ENCODE measurements around the gene CIDEB.

The CIDEB gene

DNA sequence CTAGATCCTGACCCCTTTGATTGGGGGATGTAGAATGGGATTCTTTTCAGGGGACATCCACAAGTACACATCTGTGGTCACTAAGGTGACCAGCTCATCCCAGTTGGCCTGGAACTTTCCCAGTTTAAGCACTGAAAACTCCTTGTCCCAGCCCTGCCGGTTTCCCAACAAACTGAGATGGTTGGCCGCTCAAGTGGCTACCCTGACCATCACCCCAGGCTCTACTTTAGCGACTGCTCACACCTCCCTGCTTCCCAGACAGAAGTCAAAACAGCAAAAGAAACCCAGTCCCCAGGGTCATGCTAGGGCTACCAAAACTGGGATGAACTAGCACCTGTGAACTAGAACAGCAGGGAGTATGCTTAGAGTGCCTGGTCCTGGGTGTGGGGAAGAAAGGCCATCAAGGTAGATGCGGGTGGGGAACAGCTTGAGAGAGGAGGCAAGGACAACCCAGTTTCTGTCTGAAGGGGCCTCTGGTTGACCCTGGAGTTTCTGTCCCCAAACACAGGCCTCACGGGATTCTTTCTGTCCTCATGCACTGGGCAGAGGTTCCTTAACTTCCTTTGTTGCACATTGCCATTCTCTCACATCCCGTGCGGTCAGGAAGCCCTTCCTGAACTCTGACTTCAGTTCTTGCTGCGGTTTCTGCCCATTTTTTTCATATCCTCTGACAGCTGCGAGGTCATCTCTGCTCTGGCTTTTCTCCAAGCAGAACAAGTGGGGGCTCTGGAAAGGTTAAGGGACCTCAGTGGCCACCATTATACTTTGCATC, 5.1 kb upstream of the CIDEB start:
- DNase-seq, result peak; percentile 57 to 65

DNA sequence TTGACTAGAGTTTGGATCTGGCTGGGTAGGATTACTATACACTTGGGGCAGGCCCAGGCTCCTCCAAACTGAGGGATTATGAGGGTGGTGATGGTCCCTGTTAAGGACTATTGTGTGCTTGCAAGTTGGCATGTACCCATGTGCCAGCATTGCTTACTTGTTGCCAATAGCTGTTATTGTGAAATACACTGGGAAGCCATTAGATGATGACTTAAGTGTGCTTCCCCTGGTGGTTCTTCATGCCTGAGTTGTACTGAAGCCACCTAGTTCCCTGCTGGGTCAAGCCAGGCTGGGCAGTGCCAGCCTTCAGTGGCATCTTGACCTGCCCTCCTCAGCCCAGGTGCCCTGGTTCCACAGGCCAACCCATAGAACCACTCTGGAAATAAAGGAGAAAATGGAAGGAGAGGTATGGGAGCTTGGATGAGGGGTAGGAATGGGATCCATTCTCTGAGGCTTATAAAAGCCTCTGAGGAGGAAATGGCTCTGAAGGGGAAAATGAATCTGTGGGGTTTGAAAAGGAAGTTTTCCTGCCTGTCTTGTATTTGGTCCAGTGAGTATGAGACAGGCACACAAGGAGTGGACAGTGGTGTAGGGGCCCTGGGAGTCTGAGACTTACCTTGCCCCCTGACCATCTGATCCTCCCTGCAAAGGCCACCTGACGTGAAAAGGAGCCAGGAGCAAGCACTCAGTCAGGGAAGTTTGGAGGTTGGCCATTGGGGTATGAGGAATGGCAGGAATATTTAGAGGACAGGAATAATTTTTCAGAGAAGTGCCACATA, 4.2 kb upstream of the CIDEB start:
- DNase-seq, result peak in 1 of 2 donors; percentile 38

DNA sequence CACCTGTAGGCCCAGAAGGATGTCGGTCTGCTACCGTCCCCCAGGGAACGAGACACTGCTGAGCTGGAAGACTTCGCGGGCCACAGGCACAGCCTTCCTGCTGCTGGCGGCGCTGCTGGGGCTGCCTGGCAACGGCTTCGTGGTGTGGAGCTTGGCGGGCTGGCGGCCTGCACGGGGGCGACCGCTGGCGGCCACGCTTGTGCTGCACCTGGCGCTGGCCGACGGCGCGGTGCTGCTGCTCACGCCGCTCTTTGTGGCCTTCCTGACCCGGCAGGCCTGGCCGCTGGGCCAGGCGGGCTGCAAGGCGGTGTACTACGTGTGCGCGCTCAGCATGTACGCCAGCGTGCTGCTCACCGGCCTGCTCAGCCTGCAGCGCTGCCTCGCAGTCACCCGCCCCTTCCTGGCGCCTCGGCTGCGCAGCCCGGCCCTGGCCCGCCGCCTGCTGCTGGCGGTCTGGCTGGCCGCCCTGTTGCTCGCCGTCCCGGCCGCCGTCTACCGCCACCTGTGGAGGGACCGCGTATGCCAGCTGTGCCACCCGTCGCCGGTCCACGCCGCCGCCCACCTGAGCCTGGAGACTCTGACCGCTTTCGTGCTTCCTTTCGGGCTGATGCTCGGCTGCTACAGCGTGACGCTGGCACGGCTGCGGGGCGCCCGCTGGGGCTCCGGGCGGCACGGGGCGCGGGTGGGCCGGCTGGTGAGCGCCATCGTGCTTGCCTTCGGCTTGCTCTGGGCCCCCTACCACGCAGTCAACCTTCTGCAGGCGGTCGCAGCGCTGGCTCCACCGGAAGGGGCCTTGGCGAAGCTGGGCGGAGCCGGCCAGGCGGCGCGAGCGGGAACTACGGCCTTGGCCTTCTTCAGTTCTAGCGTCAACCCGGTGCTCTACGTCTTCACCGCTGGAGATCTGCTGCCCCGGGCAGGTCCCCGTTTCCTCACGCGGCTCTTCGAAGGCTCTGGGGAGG, 3.1 kb upstream of the CIDEB start, which contains the start of gene LTB4R:
Gene LTB4R, plus strand, starts transcription at position 857 of the 959 bp plus-strand sequence. CDS start 4,150 bp downstream, outside the sequence.
- peak; percentile 76 to 78 for DNase-seq

DNA sequence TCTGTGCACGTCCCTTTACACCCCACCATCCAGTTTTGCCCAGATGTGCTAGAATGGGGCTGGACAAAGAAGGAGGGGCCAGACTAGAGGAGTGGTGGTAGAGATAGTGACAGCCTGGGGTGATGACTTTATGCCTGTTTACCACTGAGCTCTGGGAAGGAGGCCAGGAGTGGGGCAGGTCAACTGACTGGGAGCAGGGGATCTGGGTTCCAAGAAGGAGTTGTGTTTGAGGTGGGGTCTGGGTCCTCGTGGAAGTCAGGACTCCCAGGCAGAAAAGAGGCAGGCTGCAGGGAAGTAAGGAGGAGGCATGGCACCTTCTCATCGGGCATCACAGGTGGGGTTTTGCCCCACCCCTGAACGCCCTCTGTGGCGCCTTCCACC, 2.5 kb upstream of the CIDEB start:
- no peak for DNase-seq

DNA sequence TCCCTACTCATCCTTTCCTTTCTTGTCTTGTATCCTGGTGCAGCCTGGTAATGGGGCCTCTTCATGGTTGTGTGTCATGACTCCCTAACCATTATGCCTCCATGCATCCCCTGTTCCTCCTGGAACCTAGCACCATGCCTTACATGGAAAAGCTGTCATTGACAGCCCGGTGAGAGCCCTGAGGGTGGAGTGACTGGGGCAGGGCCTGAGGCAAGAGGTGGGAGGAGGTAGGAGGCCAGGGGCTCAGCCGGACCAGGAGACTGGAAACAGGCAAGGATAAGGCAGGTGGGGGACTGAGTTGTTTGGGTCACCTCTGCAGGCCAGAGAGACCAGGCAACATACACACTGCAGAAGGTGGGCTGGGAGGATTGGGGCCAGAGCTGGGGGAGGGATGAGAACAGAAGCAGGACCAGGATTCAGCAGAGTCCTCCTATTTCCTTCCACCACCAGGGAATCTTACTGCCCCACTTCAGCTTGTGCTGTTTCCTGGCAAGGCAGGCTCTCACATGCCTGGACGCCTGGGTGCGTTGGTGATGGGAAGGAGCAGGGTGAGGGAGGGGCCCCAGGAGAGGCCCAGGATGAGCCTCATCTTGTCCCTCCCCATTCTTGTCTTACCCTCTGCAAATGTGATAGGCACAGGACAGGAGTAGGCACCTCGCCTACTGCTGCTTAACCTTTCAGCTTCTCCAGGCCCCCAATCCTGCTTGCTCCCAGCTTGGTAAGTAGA, 1.9 kb upstream of the CIDEB start, which contains the start of gene LTB4R2:
Gene LTB4R2, plus strand, starts transcription at position 603 of the 727 bp plus-strand sequence. CDS start 525 bp downstream, outside the sequence.
- no peak for DNase-seq

DNA sequence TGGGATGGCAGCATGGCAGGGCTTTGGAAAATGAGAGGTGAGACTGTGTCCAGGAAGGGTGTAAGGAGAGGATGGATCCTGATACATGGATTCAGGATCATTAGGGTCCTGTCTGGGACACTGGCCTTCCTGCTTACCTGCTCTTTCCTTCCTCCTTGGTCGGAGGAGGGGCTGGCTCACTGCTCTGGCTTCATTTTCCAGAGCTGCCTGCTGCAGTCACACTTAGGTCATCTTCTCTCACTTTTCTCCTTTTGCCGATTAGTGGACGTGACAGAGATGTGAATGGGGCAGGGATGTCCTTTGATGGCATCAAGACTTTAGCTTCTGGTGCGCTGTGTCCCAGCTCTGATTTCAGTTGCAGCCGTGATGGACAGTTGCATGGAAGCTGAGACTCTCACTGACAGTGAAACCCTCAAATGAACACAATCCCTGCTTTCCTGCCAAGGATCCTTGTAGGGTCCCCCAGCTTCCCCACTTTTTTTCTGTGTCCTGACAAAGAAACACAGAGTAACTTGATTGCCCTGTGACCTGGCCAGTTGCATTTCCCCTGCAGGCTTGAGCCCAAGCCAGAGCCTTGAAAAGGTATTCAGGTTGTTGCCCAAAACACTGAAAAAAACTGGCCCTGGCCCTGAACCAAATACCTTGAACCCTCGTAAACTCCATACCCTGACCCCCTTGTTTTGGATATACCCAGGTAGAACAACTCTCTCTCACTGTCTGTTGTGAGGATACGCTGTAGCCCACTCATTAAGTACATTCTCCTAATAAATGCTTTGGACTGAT, 756 bp upstream of the CIDEB start:
- no peak for DNase-seq

DNA sequence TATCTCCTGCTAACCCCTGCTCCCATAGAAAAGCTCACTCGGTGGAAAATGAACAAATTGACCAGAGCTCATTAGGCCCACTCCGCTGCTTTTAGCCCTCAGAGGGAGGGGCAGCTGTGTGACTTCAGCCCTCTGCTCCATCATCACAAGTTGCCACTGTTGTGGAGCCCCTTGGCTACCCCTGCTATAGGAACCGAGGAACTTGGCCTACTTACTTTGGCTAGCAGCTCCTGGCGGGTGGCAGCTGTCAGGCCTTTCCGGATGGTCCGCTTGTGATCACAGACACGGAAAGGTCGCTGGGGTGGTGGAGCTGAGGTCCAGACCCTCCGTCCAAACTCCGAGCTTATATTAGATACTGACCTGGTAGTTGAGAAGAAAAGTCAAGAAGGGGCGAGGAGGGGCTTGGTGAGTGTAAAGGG, 612 bp downstream of the CIDEB start:
- no peak for DNase-seq

DNA sequence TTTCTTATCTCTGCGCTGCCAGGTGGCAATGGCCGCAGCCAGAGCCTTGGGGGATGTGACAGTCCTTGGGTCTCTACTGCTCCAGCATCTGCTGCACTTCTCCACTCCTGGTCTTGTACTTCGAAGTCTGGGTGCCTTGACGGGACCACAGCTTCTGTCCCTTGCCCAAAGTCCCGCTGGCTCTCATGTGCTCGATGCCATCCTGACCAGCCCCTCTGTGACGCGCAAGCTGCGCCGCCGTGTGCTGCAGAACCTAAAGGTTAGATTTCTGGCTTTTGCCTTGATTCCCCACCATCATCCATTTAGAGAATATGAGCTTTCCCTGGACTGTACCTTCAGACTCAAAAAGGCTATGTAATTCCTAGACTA, 3.8 kb downstream of the CIDEB start:
- DNase-seq, result no peak

DNA sequence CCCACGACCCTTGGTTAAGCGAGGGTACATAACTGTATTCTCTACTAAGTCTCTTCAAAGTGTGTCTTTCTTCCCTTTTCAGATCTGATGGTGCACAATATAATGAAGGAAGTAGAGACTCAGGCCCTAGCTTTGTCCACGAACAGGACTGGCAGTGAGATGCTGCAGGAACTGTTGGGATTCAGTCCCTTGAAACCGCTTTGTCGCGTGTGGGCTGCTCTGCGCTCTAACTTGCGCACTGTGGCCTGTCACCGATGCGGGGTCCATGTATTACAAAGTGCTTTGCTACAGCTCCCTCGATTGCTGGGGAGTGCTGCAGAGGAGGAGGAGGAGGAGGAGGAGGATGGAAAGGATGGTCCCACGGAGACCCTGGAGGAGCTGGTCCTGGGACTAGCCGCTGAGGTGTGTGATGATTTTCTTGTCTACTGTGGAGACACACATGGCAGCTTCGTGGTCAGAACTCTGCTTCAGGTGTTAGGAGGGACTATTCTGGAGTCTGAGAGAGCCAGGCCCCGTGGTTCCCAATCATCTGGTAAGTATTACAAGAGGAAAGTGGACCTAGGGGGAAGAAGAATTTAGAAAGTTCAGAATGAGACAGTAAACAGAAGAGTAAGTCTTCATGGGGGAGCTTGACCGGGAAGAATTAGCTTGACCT, 7.3 kb downstream of the CIDEB start:
- DNase-seq, result no peak

DNA sequence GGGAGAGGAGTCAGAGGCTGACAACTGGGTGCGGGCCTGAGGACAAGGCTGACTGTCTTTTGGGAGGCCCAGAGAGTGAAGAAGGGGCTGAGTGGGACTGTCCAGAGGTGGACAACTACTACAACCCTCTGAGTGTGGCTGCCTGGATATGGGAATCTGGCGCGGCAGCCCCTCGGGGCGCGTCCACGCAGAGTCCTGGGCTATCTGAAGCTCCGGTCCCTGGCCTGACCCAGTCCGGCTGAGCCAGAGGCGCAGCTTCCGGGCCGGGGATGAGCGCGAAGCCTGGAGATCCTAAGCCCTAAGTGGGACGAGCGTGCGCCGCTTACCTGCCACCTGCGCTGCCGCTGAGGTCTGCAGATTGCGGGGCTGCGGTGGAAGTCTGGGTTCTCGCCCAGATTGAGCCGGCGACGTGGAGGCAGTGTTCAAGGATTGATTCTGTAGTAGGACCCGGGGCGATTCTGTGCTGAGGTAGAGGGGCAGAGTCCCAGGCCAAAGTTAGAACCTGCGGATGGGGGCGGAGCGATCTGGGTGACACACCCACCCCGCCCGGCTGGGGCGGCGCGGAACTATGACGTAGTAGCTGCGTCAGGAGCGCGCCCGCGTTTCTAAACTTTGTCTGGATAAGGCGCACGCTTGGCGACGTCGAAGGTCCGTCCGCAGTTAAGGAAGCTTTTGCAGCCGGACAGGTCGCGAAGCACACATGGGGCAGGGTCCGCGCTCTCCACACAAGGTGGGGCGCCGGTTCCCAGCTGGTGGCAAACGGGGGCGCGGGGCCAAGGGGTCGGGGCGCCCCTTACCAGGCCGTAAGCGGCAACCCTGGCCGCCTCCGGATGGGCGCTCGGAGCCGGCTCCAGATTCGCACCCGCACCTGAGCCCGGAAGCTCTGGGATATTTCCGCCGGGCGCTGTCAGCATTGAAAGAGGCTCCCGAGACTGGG, 8.3 kb downstream of the CIDEB start, which contains the start of the genes DHRS1 and NOP9:
Gene DHRS1, minus strand, starts transcription at position 526 of the 937 bp plus-strand sequence. CDS start 674 bp downstream, outside the sequence.
Gene NOP9, plus strand, starts transcription at position 596 of the 937 bp plus-strand sequence. Its CDS starts 105 bp downstream, at position 701.
- DNase-seq, result peak; percentile 89 to 92

DNA sequence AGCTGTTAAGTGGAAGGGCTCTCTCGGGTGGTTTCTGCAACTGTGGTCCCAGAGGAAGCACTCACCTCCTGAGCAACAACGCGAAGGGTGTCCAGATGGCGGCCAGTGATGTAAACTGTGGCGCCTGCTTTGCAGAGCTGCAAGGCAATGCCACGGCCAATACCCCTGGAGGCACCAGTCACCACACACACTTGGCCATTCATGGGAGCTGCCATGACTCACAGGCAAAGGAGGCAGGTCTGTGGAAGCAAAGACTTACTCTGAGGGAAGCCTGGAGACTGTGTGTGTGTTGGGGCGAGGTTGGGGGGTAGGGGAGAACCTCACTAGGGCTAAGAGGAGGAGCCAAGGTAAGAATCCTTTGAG, 8.9 kb downstream of the CIDEB start:
- DNase-seq, result no peak

DNA sequence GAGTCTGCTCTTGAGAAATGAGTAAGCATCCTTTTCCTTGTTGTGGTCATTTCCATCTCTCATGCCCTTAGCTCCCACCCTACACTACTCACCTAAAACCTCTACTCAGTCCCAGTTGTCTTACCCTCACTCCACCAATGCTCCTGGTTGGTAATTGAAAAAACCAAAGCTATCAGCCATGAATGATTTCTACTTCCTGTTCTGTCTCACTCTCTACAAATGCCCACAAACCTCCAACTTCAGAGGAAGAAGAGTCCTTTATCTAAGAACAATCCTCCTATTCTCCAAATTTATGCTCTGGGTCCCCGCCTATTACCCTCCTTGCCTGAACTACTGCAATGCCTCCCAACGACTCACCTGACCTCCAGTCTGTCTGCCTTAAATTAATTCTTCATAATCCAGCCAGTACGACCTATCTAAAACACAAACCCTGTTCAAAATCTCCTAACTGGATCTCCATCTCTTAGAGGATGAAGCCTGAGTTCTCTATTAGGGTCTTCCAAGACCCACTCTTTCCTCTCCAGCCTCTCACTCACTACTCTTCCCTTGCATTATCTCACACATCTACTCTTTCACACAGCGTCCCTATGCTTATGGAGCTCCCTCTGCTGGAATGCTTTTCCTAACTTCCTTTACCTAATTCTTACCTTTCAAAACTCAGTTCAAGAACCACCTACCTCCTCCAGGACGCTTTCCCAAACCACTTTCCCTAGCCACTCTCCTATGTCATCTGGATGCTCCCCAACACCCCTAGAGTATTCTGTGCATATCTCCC, 10.4 kb downstream of the CIDEB start:
- no peak for DNase-seq

DNA sequence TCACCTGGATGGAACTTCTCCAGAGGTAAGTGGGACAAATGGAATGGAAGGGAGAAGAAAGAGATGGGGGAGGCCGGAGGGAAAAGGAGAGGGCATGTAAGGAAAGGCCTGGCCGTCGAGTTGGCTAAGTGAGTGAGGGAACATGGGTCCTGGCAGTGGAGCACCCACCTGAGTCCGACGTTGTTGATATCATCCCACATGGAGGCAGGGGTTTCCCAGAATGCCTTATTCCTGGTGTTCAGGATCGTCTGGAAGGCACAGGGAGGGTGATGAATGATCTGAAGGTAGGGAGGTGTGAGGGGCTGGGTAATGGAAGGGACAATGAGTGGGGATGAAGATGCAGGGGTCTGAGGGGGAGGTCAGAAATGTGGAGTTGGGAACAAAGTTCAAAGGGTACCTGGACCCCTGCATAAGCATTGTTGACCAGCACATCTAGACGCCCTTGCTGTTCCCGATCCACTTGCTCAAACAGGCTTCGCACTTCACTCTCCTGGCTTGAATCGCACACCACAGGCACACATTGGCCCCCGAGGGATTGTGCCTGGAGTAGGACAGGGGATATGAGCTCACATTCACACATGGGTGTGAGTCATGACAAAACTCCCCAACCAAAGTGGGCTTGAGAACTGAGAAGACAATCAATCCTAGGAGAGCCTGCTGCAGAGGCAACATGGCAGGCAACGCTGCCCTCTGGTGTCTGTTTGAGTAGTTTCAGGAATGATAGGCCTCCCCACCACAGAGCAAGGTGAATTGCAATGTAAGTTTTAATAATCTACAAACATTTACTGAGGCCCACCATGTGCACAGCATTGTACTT, 11.2 kb downstream of the CIDEB start:
- peak; percentile 81 to 83 for DNase-seq

DNA sequence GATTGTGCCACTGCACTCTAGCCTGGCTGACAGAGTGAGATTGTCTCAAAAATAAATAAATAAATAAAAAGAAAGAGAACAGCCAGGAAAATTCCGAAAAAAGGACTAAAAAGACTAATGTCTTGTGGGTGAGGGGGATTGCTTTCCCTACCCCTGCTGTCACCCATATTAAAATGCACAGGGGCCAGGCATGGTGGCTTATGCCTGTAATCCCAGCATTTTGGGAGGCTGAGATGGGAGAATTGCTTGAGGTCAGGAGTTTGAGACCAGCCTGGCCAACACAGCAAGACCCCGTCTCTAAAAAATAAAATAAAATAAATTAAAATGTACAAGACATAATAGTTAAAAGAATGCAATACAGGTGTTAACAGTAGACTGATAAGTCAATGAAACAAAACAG, 14.3 kb downstream of the CIDEB start:
- no peak for DNase-seq

DNA sequence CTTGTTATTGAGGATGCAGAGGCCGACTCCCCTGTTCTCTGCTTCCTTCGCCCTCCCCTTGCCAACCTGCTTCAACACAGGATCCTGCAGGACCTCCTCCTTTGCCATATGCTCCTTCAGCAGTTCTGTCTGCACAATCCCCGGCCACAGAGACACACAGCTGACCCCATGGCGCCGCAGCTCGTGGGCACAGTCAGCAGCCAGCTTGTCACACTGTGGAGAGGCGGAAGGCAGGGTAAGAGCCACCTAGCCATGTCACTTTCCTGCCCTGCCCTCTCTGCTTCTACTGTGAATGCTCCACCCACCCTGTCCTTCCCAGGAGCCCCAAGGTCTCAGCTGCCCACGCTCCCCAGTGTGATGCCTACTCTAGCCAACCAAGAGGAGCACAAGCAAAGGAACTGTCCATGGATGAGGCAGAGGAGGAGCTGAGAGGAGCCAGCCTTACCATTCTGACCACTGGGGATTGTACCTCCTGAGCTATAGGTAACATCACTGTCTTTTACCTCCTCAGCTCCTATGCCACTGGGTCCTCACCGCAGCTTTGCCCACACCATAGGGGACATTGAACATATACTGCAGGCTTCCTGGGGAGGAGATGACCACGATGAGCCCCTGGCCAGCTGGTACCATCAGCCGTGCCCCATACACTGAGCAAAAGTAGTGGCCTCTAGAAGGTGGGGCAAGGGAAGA, 15.5 kb downstream of the CIDEB start:
- DNase-seq, result no peak

DNA sequence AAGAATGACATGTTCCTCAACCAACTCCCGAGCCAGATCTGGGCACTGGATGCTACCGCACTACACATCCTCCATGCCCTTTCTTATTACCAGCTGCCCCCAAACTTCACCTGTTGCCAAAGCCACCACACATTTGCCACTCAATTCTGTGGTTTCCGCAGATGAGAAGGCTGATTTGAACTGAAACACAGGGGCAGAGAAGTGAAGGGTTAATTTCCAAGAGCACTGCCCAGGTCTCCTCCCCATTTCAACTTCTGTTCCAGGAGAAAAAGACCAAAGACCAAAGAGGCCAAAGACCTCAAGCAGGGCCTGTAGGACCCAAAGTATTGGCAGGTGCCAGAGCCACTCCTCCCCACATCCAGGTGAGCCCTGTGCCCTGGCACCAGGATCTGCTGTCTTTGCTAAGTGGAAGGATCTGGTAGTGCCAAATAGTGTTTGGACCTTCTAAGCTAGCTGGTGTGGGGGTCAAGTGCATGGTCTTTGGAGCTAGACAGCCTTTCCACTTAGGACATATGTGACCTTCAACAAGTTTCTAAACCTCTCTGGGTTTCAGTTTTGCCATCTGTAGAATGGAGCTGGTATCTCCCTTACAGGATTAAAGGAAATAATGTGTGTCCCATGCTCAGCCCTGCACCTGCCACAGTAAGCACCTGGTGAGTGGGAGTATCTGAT, 16.2 kb downstream of the CIDEB start:
- DNase-seq, result no peak
